SK-N-SH (cell line): Measurements from ENCODE around the gene CDH4. TPM values are rescaled to one million over a fixed set of nuclear protein-coding genes. Genes with fewer than 3 reads are reported as not detected.

Experiments used
- CTCF ChIA-PET: fragments of 300-600, 350-600 bp; formaldehyde crosslinking; extraction: SDS; loops from one replicate; lab custom pipeline; 2021; lab: Yijun Ruan, JAX
- POLR2A ChIA-PET: fragments of 350-600 bp; sonication (Branson Sonifier 250); formaldehyde crosslinking; extraction: SDS; loops from one replicate; lab custom pipeline; 2020; ENCODE audit warnings: antibody characterized with exemption, inconsistent platforms; lab: Yijun Ruan, JAX
- DNase-seq: peaks from one replicate; pipeline ENCODE4 v3.0.0; 2012
- H2AFZ ChIP-seq: fragments of 200-600 bp; sonication (generic); 2 replicates; pipeline ENCODE4 v1.8.1; 2016; ENCODE audit warnings: antibody characterized with exemption, mild to moderate bottlenecking, low read depth
- H3F3A ChIP-seq: fragments of 200-600 bp; sonication (generic); replicated peaks from 2 replicates; pipeline ENCODE3; 2016; ENCODE audit warnings: antibody characterized with exemption, mild to moderate bottlenecking; ENCODE audit not compliant: insufficient read depth
- H3K27ac ChIP-seq, 2 experiments: fragments of 200-500 bp in 1 of 2; fragments of 200-600 bp in 1 of 2; sonication (Bioruptor generic) in 1 of 2; sonication (generic), shearing (Covaris generic) in 1 of 2; 2 replicates each; pipeline versions ENCODE4 v1.5.1 to v1.6.1; 2014 to 2016; ENCODE audit warnings: low read depth in 2 of 2, inconsistent platforms in 1 of 2, low read length in 1 of 2, mild to moderate bottlenecking in 1 of 2, mixed read lengths in 1 of 2
- H3K27me3 ChIP-seq: fragments of 200-600 bp; sonication (generic), shearing (Covaris generic); 2 replicates; pipeline ENCODE4 v1.6.1; 2016; ENCODE audit warnings: mixed run types; ENCODE audit not compliant: insufficient read depth
- H3K36me3 ChIP-seq, 2 experiments: fragments of 200-500 bp in 1 of 2; fragments of 200-600 bp in 1 of 2; sonication (Bioruptor generic) in 1 of 2; sonication (generic) in 1 of 2; replicated peaks in 1 of 2; 2 replicates each; pipeline versions ENCODE3 to v1.5.1; 2014 to 2016; ENCODE audit warnings: low read length in 1 of 2, mild to moderate bottlenecking in 1 of 2; ENCODE audit not compliant: insufficient read depth in 2 of 2, control insufficient read depth in 1 of 2
- H3K4me1 ChIP-seq, 2 experiments: fragments of 200-500 bp in 1 of 2; fragments of 200-600 bp in 1 of 2; sonication (Bioruptor generic) in 1 of 2; sonication (generic), shearing (Covaris generic) in 1 of 2; 2 replicates each; pipeline versions ENCODE4 v1.5.1 to v1.6.1; 2014 to 2016; ENCODE audit warnings: low read depth in 1 of 2, low read length in 1 of 2, mixed run types in 1 of 2; ENCODE audit not compliant: insufficient read depth in 2 of 2, control insufficient read depth in 1 of 2
- H3K4me2 ChIP-seq: fragments of 200-600 bp; sonication (generic), shearing (Covaris generic); 2 replicates; pipeline ENCODE4 v1.6.1; 2017; ENCODE audit warnings: mixed run types
- H3K4me3 ChIP-seq, 2 experiments: fragments of 200-500 bp in 1 of 2; fragments of 200-600 bp in 1 of 2; sonication (Bioruptor generic) in 1 of 2; sonication (generic), shearing (Covaris generic) in 1 of 2; 2 replicates each; pipeline versions ENCODE4 v1.5.1 to v1.8.1; 2014 to 2016; ENCODE audit warnings: low read depth in 2 of 2, inconsistent platforms in 1 of 2, low read length in 1 of 2, mild to moderate bottlenecking in 1 of 2, mixed read lengths in 1 of 2, moderate library complexity in 1 of 2
- H3K79me2 ChIP-seq: fragments of 200-600 bp; sonication (generic); 2 replicates; pipeline ENCODE4 v1.8.1; 2017; ENCODE audit warnings: mild to moderate bottlenecking; ENCODE audit not compliant: insufficient read depth
- H3K9ac ChIP-seq: fragments of 200-600 bp; sonication (generic); 2 replicates; pipeline ENCODE4 v1.6.1; 2017; ENCODE audit warnings: mixed run types
- H3K9me2 ChIP-seq: fragments of 200-600 bp; sonication (generic); 2 replicates; pipeline ENCODE4 v1.6.1; 2017; ENCODE audit warnings: mixed run types
- H3K9me3 ChIP-seq: fragments of 200-600 bp; sonication (generic); 2 replicates; pipeline ENCODE4 v1.6.1; 2017; ENCODE audit warnings: mixed run types, mild to moderate bottlenecking, moderate library complexity
- H4K20me1 ChIP-seq: fragments of 200-600 bp; sonication (generic); 2 replicates; pipeline ENCODE4 v1.6.1; 2017; ENCODE audit warnings: mild to moderate bottlenecking, mixed run types; ENCODE audit not compliant: insufficient read depth
- CTCF ChIP-seq: fragments of 200-600 bp; sonication (generic); IDR thresholded peaks from 2 replicates; pipeline ENCODE4 v1.6.1; 2017; ENCODE audit warnings: antibody characterized with exemption, mild to moderate bottlenecking, moderate library complexity
- EP300 ChIP-seq, 2 experiments: IDR thresholded peaks; 2 replicates each; pipeline versions ENCODE4 v1.4.0 to v1.6.1; 2012; ENCODE audit warnings: borderline replicate concordance in 1 of 2, low read depth in 1 of 2, low read length in 1 of 2
- FOSL2 ChIP-seq: IDR thresholded peaks from 2 replicates; pipeline ENCODE4 v1.4.0; 2012; ENCODE audit warnings: low read depth, mild to moderate bottlenecking, moderate library complexity, borderline replicate concordance
- GABPA ChIP-seq: IDR thresholded peaks from 2 replicates; pipeline ENCODE4 v1.4.0; 2012; ENCODE audit warnings: low read depth, mild to moderate bottlenecking
- MAX ChIP-seq: IDR thresholded peaks from 2 replicates; pipeline ENCODE4 v1.4.0; 2012; ENCODE audit warnings: low read depth
- MEF2A ChIP-seq: IDR thresholded peaks from 2 replicates; pipeline ENCODE4 v1.4.0; 2012; ENCODE audit warnings: low read depth, borderline replicate concordance
- NFIC ChIP-seq: IDR thresholded peaks from 2 replicates; pipeline ENCODE4 v1.4.0; 2012; ENCODE audit warnings: borderline replicate concordance
- NRF1 ChIP-seq: IDR thresholded peaks from 2 replicates; pipeline ENCODE4 v1.6.1; 2012; ENCODE audit warnings: low read depth, mild to moderate bottlenecking, low read length
- POLR2AphosphoS5 ChIP-seq: IDR thresholded peaks from 2 replicates; pipeline ENCODE4 v1.6.1; 2012; ENCODE audit warnings: low read depth, low read length
- RAD21 ChIP-seq: IDR thresholded peaks from 2 replicates; pipeline ENCODE4 v1.6.1; 2012; ENCODE audit warnings: mild to moderate bottlenecking, low read length
- RCOR1 ChIP-seq: fragments of 150-350 bp; IDR thresholded peaks from 2 replicates; pipeline ENCODE4 v1.6.1; 2017; ENCODE audit warnings: antibody characterized with exemption, low read length
- REST ChIP-seq: IDR thresholded peaks from 2 replicates; pipeline ENCODE4 v1.6.1; 2012; ENCODE audit warnings: mild to moderate bottlenecking, low read depth, low read length, moderate library complexity
- RXRA ChIP-seq: IDR thresholded peaks from 2 replicates; pipeline ENCODE4 v1.4.0; 2012; ENCODE audit warnings: low read depth, mild to moderate bottlenecking, borderline replicate concordance
- SIN3A ChIP-seq: IDR thresholded peaks from 2 replicates; pipeline ENCODE4 v1.6.1; 2012; ENCODE audit warnings: low read depth, mild to moderate bottlenecking, low read length, moderate library complexity, borderline replicate concordance
- SMC3 ChIP-seq: IDR thresholded peaks from 2 replicates; pipeline ENCODE4 v1.6.1; 2012; ENCODE audit warnings: low read depth, low read length, improper control_type of control experiment
- TCF12 ChIP-seq: IDR thresholded peaks from 2 replicates; pipeline ENCODE4 v1.4.0; 2012
- TEAD4 ChIP-seq: IDR thresholded peaks from 2 replicates; pipeline ENCODE4 v1.4.0; 2012; ENCODE audit warnings: mild to moderate bottlenecking, borderline replicate concordance; ENCODE audit not compliant: insufficient read depth
- USF1 ChIP-seq: IDR thresholded peaks from 2 replicates; pipeline ENCODE4 v1.4.0; 2012; ENCODE audit warnings: low read depth, borderline replicate concordance
- WGBS: methylation state at CpG from one replicate; pipeline ENCODE4 v1.1.6; 2017; ENCODE audit warnings: low lambda C conversion rate; 5-methylcytosine and 5-hydroxymethylcytosine counted together
- polyA plus RNA-seq, 3 experiments: library from polyadenylated mRNA; depleted of rRNA; stranded (reverse); fragments of >200 nt; gene quantifications; 2 replicates each; pipeline ENCODE4 v1.2.3, GENCODE V29; 2012

The CDH4 gene
- polyA plus RNA-seq, 1 of the 3 experiments (the other 2 are of a cell fraction) = not detected

- TF ChIP-seq USF1 = no peak
- TF ChIP-seq NFIC = no peak
- no peak for TF ChIP-seq FOSL2
- no peak for TF ChIP-seq POLR2AphosphoS5
- TF ChIP-seq, all 33 proteins: peak for 0
Observed at GRCh38 chr20:61776491-61777075, 524.5 kb downstream of the CDH4 start (continued).

- CTCF ChIA-PET = no interaction called here
- Histone ChIP-seq H3K36me3 (no peaks in the 10 kb centered on the region), H3K27me3 (no peaks in the 10 kb centered on the region), H3K9me3 (no peaks in the 10 kb centered on the region), H3K9ac (no peak overlapping the region), H3K4me1 (no peaks in the 10 kb centered on the region), H2AFZ (no peak overlapping the region), H3K9me2 (no peaks in the 10 kb centered on the region), H4K20me1 (no peaks in the 10 kb centered on the region), H3K79me2 (no peaks in the 10 kb centered on the region), H3K27ac (no peak overlapping the region), H3K4me3 (no peak overlapping the region), H3F3A (no peaks in the 10 kb centered on the region), H3K4me2 (no peak overlapping the region)
- DNase-seq = no peak
- POLR2A ChIA-PET = no interaction called here
- TF ChIP-seq CTCF = no peak
- 54% methylated on average over 24 of the region's 24 CpGs for WGBS
Observed at GRCh38 chr20:61777773-61778494, 525.9 kb downstream of the CDH4 start.

- Histone ChIP-seq H3K4me3 (no peak overlapping the region), H3K27ac (no peak overlapping the region), H3F3A (no peaks in the 10 kb centered on the region), H3K9me2 (no peaks in the 10 kb centered on the region), H4K20me1 (no peaks in the 10 kb centered on the region), H2AFZ (no peak overlapping the region), H3K4me1 (no peaks in the 10 kb centered on the region), H3K36me3 (no peaks in the 10 kb centered on the region), H3K27me3 (no peaks in the 10 kb centered on the region), H3K4me2 (no peak overlapping the region), H3K9me3 (no peaks in the 10 kb centered on the region), H3K79me2 (no peaks in the 10 kb centered on the region), H3K9ac (no peak overlapping the region)
- CTCF ChIA-PET = no interaction called here
- POLR2A ChIA-PET = no interaction called here
- no peak for DNase-seq
- 28% methylated on average over 8 of the region's 8 CpGs for WGBS
- no peak for TF ChIP-seq TCF12
- TF ChIP-seq EP300 (IDR thresholded peaks at IDR 0.05; ENCODE audit: borderline replicate concordance in 1 of 2, low read depth in 1 of 2, low read length in 1 of 2) = no peak
- no peak for TF ChIP-seq SIN3A
- TF ChIP-seq TEAD4 = no peak
- no peak for TF ChIP-seq REST
- no peak for TF ChIP-seq MEF2A
- TF ChIP-seq POLR2AphosphoS5 = no peak
- TF ChIP-seq SMC3 = no peak
- no peak for TF ChIP-seq NRF1
- no peak for TF ChIP-seq RAD21
- no peak for TF ChIP-seq RXRA
- no peak for TF ChIP-seq RCOR1
- TF ChIP-seq GABPA = no peak
- TF ChIP-seq MAX = no peak
Observed at GRCh38 chr20:61778495-61778863, 526.4 kb downstream of the CDH4 start.
